DMS 273 (cell line): ENCODE data around the gene NCOA1.
"Not testable (repeated sequence)": the region's sequence is repeated elsewhere in the genome, so short reads cannot be mapped to it uniquely, and the experiment has no call there.

Experiments used
- DNase-seq: peaks from one replicate; lab custom pipeline; 2025; ENCODE audit not compliant: unreplicated experiment; lab: John Stamatoyannopoulos, UW

The NCOA1 gene

GRCh38 chr2:24505534-24506275 lies 14.7 kb downstream of the NCOA1 start:
- DNase-seq, result no peak

DNA sequence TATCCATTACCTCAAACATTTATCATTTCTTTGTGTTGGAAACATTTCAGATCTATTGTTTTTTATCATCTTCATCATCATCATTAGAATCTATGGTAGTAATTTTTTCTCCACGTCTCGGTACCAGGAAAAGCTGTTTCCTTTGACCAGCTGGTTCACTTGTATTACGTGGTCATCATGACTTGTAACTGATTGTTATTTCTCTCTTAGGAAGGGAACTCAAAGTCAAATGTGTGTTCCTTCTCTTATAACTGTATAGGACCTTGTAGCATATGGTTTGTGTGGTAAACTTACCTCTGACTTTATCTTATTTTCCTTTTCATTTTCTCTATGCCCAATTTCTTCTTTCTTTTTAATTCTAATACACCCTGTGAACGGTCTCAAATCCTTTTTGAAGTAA lies 16.5 kb downstream of the NCOA1 start:
- no peak for DNase-seq

GRCh38 chr2:24508878-24509277 lies 17.8 kb downstream of the NCOA1 start:
- no peak for DNase-seq

DNA sequence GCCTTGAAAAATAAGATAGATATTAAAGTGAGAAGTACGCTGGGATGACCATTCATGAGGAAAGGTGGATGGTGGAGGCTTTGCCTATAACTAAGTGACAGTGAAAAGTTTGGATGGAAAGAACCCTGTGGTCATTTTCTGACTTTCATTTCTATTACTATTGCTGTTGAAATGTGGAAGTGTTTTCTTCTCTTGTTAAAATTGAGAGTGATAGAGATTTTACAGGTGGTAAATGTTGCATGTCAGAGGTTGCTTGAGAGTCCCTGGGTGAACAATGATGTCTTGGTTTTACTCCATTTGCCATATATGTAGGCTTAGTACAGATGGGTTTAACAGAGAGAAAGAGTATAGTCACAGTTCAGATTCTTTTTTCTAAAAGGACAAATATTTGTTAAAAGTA lies 18.4 kb downstream of the NCOA1 start:
- no peak for DNase-seq

DNA sequence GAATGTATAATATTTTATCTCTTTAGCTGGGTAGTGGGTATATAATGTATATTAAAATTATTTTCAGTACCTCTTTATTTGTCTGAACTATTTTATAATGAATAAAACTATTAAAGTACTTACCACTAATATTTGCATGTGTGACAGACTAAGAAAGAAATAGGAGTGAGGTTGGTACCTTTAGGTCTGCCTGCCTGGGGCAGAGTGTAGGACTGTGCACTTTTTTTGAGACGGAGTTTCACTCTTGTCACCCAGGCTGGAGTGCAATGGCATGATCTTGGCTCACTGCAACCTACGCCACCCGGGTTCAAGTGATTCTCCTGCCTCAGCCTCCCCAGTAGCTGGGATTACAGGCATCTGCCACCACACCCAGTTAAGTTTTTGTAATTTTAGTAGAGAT lies 18.8 kb downstream of the NCOA1 start:
- no peak for DNase-seq

- DNase-seq, result no peak
These were observed 19.7 kb downstream of the NCOA1 start for GRCh38 chr2:24510771-24511170.

- no peak for DNase-seq
These were observed 20.1 kb downstream of the NCOA1 start for GRCh38 chr2:24511198-24511597.

DNA sequence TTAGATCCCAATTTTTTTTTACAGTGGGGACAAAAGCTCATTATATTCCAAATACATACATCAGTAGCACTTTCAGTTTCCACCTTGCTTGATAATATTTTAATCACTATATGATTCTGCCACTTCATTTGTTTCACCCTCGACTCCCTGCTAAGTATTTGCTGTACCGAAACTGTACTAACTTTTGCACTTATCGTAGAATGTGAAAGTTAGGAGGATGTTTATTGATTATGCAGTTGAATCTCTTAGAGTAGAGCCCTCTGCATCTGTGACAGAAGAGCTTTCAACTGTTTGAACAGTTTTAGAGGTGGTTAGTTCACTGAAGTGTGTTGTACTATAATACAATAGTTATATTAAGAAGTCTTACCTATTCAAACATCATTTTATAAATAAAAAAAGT lies 20.8 kb downstream of the NCOA1 start:
- DNase-seq, result no peak

DNA sequence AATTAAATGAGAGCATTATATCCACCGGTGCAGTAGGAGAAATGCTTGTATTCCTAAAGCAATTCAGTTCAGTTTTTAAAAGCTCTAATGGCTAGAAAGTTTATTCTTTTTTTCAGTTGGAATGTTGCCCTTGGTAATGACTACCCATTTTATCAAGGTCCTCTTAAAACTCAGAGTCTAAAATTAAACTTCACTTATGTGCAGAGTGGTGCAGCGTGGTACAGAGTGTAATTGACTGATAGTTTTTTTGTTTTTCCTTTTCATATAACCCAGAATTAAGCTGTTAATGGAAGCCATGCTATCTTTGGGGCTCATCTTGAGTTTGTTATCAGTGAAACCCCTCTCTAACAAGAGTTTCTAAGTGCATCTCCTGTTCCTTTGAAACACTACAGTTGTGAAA lies 21.4 kb downstream of the NCOA1 start:
- no peak for DNase-seq

GRCh38 chr2:24512831-24513230 lies 21.8 kb downstream of the NCOA1 start:
- no peak for DNase-seq

- no peak for DNase-seq
These were observed 22.4 kb downstream of the NCOA1 start for GRCh38 chr2:24513281-24514071.

- DNase-seq, result no peak
These were observed 23.8 kb downstream of the NCOA1 start for GRCh38 chr2:24514820-24515219.

- DNase-seq, result no peak
These were observed 24.3 kb downstream of the NCOA1 start for GRCh38 chr2:24515335-24515734.

DNA sequence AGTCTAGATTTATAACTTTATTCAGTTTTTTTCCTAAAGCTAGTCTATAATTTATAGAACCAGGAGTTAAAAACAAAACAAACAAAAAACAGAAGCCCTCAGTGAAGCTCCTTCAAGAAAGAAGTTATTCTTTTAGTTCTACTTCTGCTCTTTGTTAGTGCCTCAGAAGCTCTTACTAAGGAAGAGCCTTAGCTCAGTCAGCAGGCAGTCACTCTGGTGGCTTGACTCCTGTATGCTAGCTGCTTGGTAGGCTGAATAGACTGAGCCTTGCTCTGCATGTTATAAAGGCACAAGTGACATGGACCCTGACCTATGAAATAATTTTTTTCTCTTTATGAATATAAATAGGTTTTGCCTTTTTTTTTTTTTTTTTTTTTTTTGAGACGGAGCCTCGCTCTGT lies 24.8 kb downstream of the NCOA1 start:
- no peak for DNase-seq

GRCh38 chr2:24517247-24517646 lies 26.2 kb downstream of the NCOA1 start:
- DNase-seq, result no peak

GRCh38 chr2:24520175-24520574 lies 29.1 kb downstream of the NCOA1 start:
- DNase-seq, result no peak

GRCh38 chr2:24521162-24521857 lies 30.3 kb downstream of the NCOA1 start:
- no peak for DNase-seq

DNA sequence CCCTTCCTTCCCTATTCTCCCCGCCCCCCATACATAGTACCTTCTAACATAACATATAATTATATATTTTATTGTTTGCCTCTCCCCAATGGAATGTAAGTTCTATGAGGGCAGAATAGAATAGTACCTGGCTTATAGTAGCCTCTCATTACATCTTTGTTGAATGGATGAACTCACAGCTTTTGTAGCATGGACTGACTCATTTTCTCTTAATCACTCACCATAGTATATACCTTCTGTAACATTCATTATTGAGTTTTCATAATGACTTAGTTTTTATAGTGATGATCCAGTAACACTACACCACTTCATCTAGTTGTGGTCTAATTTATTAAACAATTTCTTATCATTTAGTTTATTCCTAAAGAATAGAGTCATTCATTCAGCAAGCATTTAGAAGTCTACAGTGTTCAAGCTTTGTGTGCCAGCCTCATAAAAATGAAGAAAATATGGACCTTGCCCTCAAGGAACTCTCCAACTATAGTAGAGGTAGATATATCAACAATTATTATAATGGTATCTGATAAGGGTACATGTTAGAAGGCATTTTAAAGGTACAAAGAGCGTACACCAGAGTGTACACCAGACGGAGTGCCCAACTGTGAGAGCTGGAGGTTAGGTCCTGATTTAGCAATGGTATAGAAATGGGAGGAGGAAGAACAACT lies 31.1 kb downstream of the NCOA1 start:
- DNase-seq, result no peak

- no peak for DNase-seq
These were observed 36.5 kb downstream of the NCOA1 start for GRCh38 chr2:24527536-24527935.

- DNase-seq, result no peak
These were observed 39.7 kb downstream of the NCOA1 start for GRCh38 chr2:24530796-24531195.

GRCh38 chr2:24531610-24532009 lies 40.6 kb downstream of the NCOA1 start:
- not testable (repeated sequence) for DNase-seq
